ENCODE results near the gene CNGA3.

CNGA3 gene

GRCh38 chr2:98445177-98445682 is 99.0 kb downstream of the CNGA3 start:
- no peak for DNase-seq

- DNase-seq, result no peak
These were observed 99.7 kb downstream of the CNGA3 start for GRCh38 chr2:98445683-98446581.

GRCh38 chr2:98446850-98447249 is 100.6 kb downstream of the CNGA3 start:
- DNase-seq, result no peak
